NOMO-1 (cell line): ENCODE results near the gene PFKFB4.
"Not testable (repeated sequence)": the region's sequence is repeated elsewhere in the genome, so short reads cannot be mapped to it uniquely, and the experiment has no call there.

Source experiments
- DNase-seq, 2 experiments: peaks; one replicate each; lab custom pipeline; 2025; ENCODE audit not compliant: unreplicated experiment in 2 of 2; lab: John Stamatoyannopoulos, UW

Gene PFKFB4

GRCh38 chr3:48561045-48561736 lies 4.6 kb upstream of the PFKFB4 start:
- DNase-seq: peak; percentile 68 to 77

DNA sequence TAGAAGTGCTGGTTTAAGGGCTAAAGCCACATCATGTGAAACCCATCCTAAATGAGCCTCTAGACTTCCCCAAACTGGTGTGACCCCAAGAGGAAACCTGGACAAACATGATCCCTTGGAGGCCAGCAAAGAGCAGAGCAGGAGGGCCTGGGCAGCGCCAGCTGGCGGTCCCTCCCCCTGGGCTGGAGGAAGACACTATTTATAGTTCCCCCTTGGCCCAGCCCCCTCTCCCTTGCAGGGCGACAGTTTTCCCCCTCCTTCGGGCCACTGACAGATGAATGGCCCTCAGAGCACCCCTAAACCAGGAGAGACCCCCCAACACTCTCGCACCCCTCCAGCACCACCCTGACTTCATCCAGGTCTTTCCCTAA lies 4.0 kb upstream of the PFKFB4 start:
- no peak for DNase-seq

GRCh38 chr3:48558493-48559134 lies 2.0 kb upstream of the PFKFB4 start:
- peak; percentile 34 to 35 for DNase-seq

DNA sequence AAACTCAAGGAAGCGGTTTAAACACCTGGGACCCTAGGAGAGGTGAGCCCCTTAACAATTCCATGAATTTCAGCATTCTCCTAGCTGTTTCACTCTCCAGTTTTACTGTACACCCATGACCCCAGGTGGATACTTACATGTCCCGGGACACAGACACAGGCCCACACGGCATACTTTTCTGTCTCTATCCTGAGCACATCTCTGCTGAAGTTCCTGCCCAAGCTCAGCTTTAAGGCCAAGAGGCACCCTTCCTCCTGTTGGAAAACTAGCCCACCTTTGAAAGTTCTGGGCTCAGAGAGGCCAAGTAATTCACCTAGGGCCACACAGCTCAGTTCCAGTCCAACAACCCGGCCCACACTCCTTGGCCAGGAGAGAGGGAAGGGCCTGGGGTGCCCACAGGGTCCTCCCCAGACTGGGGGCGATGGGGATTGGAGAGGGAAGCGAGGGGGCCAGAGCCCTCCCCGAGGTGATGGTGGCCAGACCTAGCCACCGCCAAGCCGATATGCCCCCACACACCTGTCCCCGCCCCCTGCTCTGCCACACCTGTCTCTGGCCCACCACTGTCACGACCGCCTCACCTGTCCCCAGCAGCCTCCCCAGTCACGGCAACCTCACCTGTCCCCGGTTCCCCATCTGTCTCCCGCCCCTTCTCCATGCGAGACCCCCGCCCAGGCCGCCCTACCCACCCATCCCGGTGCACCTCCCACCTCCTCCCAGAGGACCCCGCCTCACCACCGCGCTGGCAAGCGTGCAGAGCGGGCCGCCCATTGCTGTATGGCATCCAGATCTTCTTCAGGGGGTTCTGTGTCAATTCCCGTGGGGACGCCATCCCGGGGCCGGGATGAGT lies 431 bp downstream of the PFKFB4 start:
- DNase-seq: no peak

- DNase-seq: no peak
Observed at GRCh38 chr3:48555231-48555948, 1.2 kb downstream of the PFKFB4 start.

DNA sequence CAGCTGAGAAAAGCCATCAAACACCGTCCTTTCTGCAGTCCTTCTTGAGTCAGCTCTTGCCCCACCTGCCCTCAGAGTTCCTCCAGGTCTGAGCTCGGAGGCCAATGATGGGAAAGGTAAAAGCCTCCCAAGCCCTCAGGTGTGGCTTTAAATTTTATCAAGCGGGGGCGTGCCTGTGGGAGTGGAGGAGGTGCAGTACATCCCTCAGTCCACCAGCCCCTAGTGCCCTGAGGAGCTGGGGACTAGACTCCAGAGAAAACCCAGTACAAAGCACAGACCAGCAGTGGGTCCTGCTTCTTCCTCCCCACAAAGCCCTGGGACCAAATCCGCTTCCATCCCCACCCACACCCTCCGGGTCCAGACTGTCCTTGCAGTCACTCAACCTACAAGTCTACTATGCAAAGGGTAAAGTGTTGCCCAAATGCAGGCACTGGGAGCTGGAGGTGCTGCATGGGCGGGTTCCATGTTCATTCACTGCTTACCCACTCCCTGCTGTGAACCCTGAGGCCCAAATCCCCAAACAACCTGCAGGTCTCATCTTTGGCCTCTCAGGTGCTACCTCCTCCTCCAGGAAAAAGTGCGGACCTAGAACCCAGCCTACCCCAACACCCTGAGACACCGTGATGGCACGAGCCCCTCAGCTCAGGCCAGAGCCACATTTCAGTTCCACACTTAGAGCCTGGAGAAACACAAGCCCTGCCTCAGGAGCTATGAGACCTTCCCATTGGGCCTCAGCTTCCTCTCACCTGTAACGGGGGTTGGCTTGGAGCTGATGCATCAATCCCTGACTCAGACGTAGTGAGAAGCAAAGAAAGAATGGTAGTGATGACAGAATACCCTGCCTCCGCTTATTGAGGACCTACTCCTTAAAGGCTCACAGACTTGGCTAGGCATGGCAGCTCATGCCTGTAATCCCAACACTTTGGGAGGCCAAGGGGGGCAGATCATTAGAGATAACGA lies 2.4 kb downstream of the PFKFB4 start:
- no peak for DNase-seq

DNA sequence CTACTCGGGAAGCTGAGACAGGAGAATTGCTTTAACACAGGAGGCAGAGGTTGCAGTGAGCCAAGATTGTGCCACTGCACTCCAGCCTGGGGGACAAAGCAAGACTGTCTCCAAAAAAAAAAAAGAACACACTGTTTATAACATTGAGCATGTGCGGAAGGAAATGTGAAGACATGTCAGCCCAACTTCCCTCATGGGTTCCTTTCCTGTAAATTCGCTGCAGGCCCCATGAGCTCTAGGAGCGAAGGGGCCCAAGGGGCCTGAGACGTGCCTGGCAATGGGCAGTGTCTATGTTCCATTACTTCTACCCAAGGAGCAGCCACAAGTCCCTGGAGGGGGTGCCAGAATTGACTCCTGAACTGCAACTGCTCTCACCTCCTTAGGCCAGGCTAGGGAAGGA lies 3.2 kb downstream of the PFKFB4 start:
- DNase-seq: no peak

DNA sequence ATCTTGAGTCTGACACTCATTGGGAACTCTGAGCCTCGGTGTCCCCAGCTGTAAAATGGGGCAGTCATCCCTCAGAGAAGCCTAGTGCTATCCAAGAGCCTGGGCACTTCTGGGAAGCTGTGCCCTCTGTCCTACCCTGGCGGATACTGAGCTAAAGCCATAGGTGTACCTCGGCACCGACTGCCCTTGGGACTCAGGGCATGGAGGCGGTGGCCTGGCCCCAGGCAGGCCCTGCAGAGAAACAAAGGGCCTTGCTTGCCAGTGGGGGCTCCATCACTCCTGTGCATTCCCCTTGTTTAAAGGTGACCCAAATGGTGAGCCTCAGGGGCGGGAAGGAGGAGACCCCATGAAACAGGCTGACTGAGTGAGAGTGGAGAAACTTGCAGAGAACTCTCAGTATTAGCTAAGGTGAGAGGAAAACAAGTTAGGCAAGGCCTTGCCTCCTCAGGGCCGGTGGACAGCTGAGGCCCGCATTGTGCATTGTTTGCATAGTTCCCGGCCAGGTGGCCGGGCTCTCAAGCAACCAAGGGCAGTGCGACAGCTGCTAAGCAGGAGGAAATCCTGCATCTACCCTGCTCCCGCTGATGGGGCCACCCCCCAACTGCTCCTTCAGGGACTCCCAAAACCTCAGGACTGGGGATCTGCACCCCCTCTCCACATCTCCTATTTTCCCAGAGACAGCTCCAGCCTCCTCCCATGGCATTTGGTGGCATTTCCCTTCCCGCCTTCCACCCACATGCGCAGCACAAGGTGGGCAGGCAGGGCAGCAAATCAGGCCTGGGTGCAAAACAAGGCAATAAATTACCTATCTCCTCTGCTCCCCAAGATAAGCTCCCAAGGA lies 4.3 kb downstream of the PFKFB4 start:
- DNase-seq: no peak

- not testable (repeated sequence) for DNase-seq
Observed at GRCh38 chr3:48551651-48552050, 5.0 kb downstream of the PFKFB4 start.

DNA sequence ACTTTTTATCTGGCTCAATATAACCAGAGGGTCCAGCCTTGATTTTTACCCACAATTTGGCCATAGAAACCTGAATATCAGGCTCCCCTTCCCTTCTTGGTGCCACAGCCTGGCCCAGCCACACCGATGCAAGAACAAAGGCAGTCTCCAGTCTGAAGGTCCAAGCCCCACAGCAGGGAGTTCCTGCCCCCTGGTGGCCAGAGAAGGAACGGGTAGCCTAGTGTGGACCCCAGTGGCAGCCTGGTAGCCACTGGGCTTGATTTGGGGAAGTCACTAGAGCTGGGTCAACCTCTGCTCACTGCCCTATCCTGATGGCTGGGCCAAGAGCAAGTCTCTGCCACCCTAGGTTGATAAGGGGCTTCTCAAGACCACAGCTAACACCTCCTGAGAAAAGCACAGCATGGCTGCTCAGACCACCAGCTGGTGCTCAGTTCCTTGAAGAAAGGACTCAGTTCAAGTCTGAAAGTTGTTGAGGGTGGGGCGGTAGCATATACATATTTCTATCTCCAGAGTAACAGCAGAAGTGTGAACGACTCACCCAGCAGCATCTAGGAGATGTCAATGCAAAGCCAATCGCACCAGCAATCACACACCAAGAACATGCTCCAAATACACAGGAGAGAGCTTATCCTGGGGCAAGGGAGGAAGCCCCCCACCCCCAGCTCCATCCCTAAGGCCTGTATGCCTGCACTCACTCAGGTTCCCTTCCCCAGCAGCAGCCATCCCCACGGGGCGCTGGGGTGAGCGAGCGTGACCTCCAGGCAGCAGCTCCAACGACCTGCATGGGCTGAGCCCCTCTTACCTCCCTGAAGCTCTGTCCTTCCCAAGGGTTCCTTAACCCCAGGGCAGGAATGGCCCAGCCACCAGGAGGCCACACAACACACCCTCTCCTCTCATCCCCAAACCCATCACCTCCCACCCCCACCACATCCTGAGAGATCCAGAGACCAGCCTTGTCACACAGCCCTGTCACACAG lies 7.6 kb downstream of the PFKFB4 start:
- DNase-seq: peak; percentile 83 to 85

DNA sequence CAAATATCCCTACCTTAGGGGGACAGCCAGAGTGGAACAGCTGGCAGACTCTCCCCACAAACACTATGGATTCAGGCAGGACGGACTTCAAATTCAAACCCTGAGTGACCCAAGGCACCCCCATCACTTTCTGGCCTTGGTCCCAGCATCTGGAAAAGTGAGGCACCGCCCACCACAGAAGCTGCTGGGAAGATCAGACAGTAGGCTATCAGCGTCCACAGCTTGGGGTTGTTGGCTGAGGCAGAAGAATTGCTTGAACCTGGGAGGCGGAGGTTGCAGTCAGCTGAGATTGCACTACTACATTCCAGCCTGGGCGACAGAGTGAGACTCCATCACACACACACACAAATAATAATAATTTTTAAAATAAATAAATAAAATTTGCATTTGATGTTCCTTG lies 8.5 kb downstream of the PFKFB4 start:
- no peak for DNase-seq

DNA sequence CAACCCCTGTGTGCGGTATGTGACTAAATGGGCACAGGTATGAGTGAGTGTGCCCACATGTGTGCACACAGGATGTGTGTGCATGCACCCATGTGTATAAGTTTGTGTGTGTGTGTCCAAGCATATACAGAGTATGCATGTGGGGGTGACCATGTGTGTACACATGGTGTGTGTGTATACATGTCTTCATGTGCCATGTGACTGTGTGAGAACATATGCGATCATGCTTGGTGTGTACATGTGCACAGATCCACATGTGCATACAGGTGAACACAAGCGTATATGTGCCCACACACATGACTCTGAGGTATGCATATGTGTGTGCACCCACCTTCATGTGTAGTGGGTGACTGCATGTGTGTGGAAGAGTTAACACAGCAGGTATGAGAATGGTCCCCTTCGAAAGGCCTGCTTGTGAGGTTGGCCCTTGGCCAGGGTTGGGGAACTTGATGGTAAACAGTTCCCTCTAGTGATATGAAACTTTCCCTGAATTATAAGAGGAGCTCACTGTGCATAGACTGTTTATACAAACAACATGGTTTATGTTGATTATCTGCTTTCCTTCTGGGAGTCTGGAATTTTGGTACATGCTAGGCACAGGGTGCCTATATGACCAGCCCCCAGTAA lies 10.3 kb downstream of the PFKFB4 start:
- DNase-seq: no peak

GRCh38 chr3:48544141-48544540 lies 12.5 kb downstream of the PFKFB4 start:
- no peak for DNase-seq

DNA sequence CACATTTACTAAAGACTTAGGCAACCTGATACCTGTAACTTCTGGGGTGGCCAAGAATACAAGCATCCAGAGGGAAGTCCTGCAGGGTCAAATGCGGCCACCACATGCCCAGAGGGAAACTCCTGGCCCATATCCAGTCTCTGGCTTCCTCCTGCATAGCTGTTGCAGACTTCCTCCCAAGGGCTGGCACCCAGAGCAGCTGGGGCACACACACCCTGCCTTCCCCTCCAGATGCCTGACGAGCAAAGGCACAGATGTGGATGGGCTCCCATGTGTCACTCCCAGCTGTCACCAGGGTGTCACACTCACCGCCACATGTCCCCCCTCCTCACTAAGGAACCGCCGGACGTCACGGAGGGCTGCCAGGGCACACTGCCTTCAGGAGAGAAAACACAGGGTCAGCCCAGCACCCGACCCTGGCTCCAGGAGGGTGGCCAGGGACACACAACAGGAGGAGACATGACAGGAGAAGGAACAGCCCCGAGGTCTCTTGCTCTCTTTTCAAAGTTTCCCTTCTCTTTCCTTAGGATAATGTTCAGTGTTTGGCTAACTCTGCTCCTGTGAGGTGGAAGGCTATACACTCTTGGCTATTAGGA lies 13.2 kb downstream of the PFKFB4 start:
- DNase-seq: no peak

DNA sequence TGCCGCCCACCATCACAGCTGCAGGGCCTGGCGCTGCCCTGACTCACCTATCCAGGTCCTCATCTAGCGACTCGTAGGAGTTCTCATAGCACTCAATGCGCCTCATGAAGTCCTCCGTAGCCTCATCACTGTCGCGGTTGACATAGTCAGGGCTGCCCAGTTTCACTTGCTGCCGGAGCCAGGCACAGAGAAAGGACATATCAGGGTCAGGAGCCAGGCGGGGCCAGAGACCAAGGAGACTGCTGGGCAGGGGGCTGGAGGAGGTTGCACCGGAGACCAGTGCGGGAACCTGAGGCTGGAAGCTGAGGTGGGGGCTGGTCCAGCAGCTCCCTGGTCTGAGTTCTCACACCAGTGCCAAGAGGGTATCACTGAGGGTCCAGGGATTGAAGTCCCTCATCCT lies 18.2 kb downstream of the PFKFB4 start:
- no peak for DNase-seq

GRCh38 chr3:48536785-48537184 lies 19.8 kb downstream of the PFKFB4 start:
- DNase-seq: no peak

DNA sequence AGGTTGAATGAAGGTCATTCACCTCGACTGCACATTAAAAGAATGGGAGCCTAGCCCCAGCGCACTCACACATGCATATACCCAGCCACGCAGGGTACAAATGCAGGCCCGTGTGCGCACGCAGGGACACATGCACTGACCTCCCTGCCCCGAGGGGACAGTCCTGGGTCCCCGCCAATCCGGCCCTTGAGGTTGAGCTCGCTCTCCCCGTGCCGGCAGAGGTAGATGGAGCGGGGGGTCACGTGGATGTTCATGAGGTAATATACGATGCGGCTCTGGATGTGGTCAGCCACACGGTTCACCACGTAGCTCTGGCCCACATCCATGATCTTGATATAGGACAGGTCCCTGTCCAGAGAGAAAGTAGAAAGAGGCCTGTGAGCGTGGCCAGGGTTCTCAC lies 20.5 kb downstream of the PFKFB4 start:
- no peak for DNase-seq
